MG63 (cell line): ENCODE data around the gene CPPED1. TPM values are rescaled to one million over a fixed set of nuclear protein-coding genes. Genes with fewer than 3 reads are reported as not detected.
"Not testable (repeated sequence)": the region's sequence is repeated elsewhere in the genome, so short reads cannot be mapped to it uniquely, and the experiment has no call there.

Experiments used
- DNase-seq: peaks from one replicate; pipeline ENCODE4 v3.0.0-alpha.2; 2020
- H3K27me3 ChIP-seq: fragments of 250-450 bp; sonication (Bioruptor Pico); 2 replicates; pipeline ENCODE4 v1.5.1; 2020; ENCODE audit warnings: mild to moderate bottlenecking, moderate library complexity
- H3K36me3 ChIP-seq: fragments of 250-450 bp; sonication (Bioruptor Pico); 2 replicates; pipeline ENCODE4 v1.5.1; 2020; ENCODE audit warnings: mild to moderate bottlenecking, moderate library complexity
- H3K4me3 ChIP-seq: fragments of 250-450 bp; sonication (Bioruptor Pico); 2 replicates; pipeline ENCODE4 v1.5.1; 2020; ENCODE audit warnings: mild to moderate bottlenecking, moderate library complexity
- H3K9me3 ChIP-seq: fragments of 250-450 bp; sonication (Bioruptor Pico); 2 replicates; pipeline ENCODE4 v1.5.1; 2020; ENCODE audit warnings: mild to moderate bottlenecking, moderate library complexity
- total RNA-seq: library from RNA; depleted of rRNA; stranded (reverse); fragments of >200 nt; shearing (Covaris generic); gene quantifications from 2 replicates; pipeline ENCODE4 v1.2.3, GENCODE V29; 2014; ENCODE audit warnings: low replicate concordance; rRNA removed

CPPED1 gene
- total RNA-seq: 27.3 and 28.3 TPM in 2 replicates

- no peaks in the 10 kb centered on the region for H3K36me3 ChIP-seq
- H3K9me3 ChIP-seq: no peaks in the 10 kb centered on the region
- no peaks in the 10 kb centered on the region for H3K27me3 ChIP-seq
- H3K4me3 ChIP-seq: peak within 1 kb of the TSS; percentile 81
- peak; percentile 98 for DNase-seq
These were observed at the start of gene CPPED1 for GRCh38 chr16:12803203-12804093. TSS of gene CPPED1 (minus strand) at chr16:12803887. CDS start at chr16:12803776, 111 bp downstream.

GRCh38 chr16:12850186-12850585, 46.5 kb upstream of the CPPED1 start:
- DNase-seq: no peak
- no peaks in the 10 kb centered on the region for H3K9me3 ChIP-seq
- no peak overlapping the region for H3K4me3 ChIP-seq

GRCh38 chr16:12846592-12846991, 42.9 kb upstream of the CPPED1 start:
- DNase-seq: no peak
- Histone ChIP-seq H3K27me3 (peaks cover 3% of the 10 kb centered on the region; the same call in 1 of the 2 replicates), H3K4me3 (no peak overlapping the region), H3K36me3 (no peaks in the 10 kb centered on the region), H3K9me3 (no peaks in the 10 kb centered on the region)

More at GRCh38 chr16:12850186-12850585, 46.5 kb upstream of the CPPED1 start:
- Histone ChIP-seq H3K27me3 (0 out of 2 replicates have a peak, but pooled peaks cover 2% of the 10 kb centered on the region), H3K36me3 (no peaks in the 10 kb centered on the region)

- Histone ChIP-seq H3K36me3 (no peaks in the 10 kb centered on the region), H3K9me3 (no peaks in the 10 kb centered on the region), H3K4me3 (no peak overlapping the region), H3K27me3 (peaks cover 13% of the 10 kb centered on the region)
- DNase-seq: no peak
These were observed 41.6 kb upstream of the CPPED1 start for GRCh38 chr16:12845282-12845681.

- no peak for DNase-seq
- no peak overlapping the region for H3K4me3 ChIP-seq
- H3K36me3 ChIP-seq: no peaks in the 10 kb centered on the region
- no peaks in the 10 kb centered on the region for H3K9me3 ChIP-seq
- H3K27me3 ChIP-seq: peaks cover 15% of the 10 kb centered on the region
These were observed 34.1 kb upstream of the CPPED1 start for GRCh38 chr16:12837756-12838155.

- peaks cover 15% of the 10 kb centered on the region for H3K27me3 ChIP-seq
- no peak for DNase-seq
These were observed 33.6 kb upstream of the CPPED1 start for GRCh38 chr16:12837291-12837690.

GRCh38 chr16:12833926-12834325, 30.2 kb upstream of the CPPED1 start:
- DNase-seq: peak; percentile 91
- Histone ChIP-seq H3K4me3 (no peak overlapping the region), H3K9me3 (no peaks in the 10 kb centered on the region), H3K27me3 (peaks cover 3% of the 10 kb centered on the region; the same call in 1 of the 2 replicates), H3K36me3 (no peaks in the 10 kb centered on the region)

More at GRCh38 chr16:12837291-12837690, 33.6 kb upstream of the CPPED1 start:
- Histone ChIP-seq H3K9me3 (no peaks in the 10 kb centered on the region), H3K36me3 (no peaks in the 10 kb centered on the region), H3K4me3 (no peak overlapping the region)

- Histone ChIP-seq H3K9me3 (no peaks in the 10 kb centered on the region), H3K36me3 (no peaks in the 10 kb centered on the region), H3K4me3 (no peak overlapping the region), H3K27me3 (peaks cover 21% of the 10 kb centered on the region)
- DNase-seq: peak; percentile 25
These were observed 25.6 kb upstream of the CPPED1 start for GRCh38 chr16:12829096-12829888.

- no peak overlapping the region for H3K4me3 ChIP-seq
- peaks cover 21% of the 10 kb centered on the region for H3K27me3 ChIP-seq
- H3K36me3 ChIP-seq: no peaks in the 10 kb centered on the region
- no peak for DNase-seq
- no peaks in the 10 kb centered on the region for H3K9me3 ChIP-seq
These were observed 24.5 kb upstream of the CPPED1 start for GRCh38 chr16:12828206-12828605.

- H3K9me3 ChIP-seq: no peaks in the 10 kb centered on the region
- peaks cover 21% of the 10 kb centered on the region for H3K27me3 ChIP-seq
- H3K36me3 ChIP-seq: no peaks in the 10 kb centered on the region
- H3K4me3 ChIP-seq: no peak overlapping the region
- DNase-seq: no peak
These were observed 22.9 kb upstream of the CPPED1 start for GRCh38 chr16:12826559-12826958.

GRCh38 chr16:12819126-12820117, 15.7 kb upstream of the CPPED1 start:
- no peak overlapping the region for H3K4me3 ChIP-seq
- H3K36me3 ChIP-seq: no peaks in the 10 kb centered on the region
- no peaks in the 10 kb centered on the region for H3K9me3 ChIP-seq
- H3K27me3 ChIP-seq: peaks cover 3% of the 10 kb centered on the region; the same call in 1 of the 2 replicates
- peak; percentile 44 for DNase-seq

GRCh38 chr16:12818326-12818725, 14.6 kb upstream of the CPPED1 start:
- no peaks in the 10 kb centered on the region for H3K36me3 ChIP-seq
- no peak for DNase-seq
- no peaks in the 10 kb centered on the region for H3K9me3 ChIP-seq
- peaks cover 3% of the 10 kb centered on the region; the same call in 1 of the 2 replicates for H3K27me3 ChIP-seq
- no peak overlapping the region for H3K4me3 ChIP-seq

GRCh38 chr16:12816791-12817214, 13.1 kb upstream of the CPPED1 start:
- peak; percentile 30 for DNase-seq
- not testable (repeated sequence) for H3K9me3 ChIP-seq, H3K36me3 ChIP-seq, H3K4me3 ChIP-seq, H3K27me3 ChIP-seq

- DNase-seq: no peak
- Histone ChIP-seq H3K27me3 (peaks cover 3% of the 10 kb centered on the region; the same call in 1 of the 2 replicates), H3K9me3 (peaks cover 3% of the 10 kb centered on the region), H3K36me3 (no peaks in the 10 kb centered on the region), H3K4me3 (no peak overlapping the region)
These were observed 11.7 kb upstream of the CPPED1 start for GRCh38 chr16:12815361-12815760.

GRCh38 chr16:12813734-12814133, 10.0 kb upstream of the CPPED1 start:
- not testable (repeated sequence) for H3K4me3 ChIP-seq, H3K27me3 ChIP-seq, H3K36me3 ChIP-seq, DNase-seq, H3K9me3 ChIP-seq

- H3K9me3 ChIP-seq, DNase-seq, H3K4me3 ChIP-seq, H3K27me3 ChIP-seq, H3K36me3 ChIP-seq: not testable (repeated sequence)
These were observed 9.6 kb upstream of the CPPED1 start for GRCh38 chr16:12813321-12813720.
